SK-N-SH (cell line): Measurements from ENCODE around the gene VAV1.

Experiments used
- CTCF ChIP-seq: fragments of 200-600 bp; sonication (generic); IDR thresholded peaks from 2 replicates; pipeline ENCODE4 v1.6.1; 2017; ENCODE audit warnings: antibody characterized with exemption, mild to moderate bottlenecking, moderate library complexity
- ELF1 ChIP-seq: IDR thresholded peaks from 2 replicates; pipeline ENCODE4 v1.4.0; 2012
- FOXJ3 ChIP-seq: sonication (generic); formaldehyde crosslinking; IDR thresholded peaks from 2 replicates; pipeline ENCODE4 v1.5.1; 2020; ENCODE audit warnings: mild to moderate bottlenecking, missing genetic modification reagents
- MAX ChIP-seq: IDR thresholded peaks from 2 replicates; pipeline ENCODE4 v1.4.0; 2012; ENCODE audit warnings: low read depth
- MXI1 ChIP-seq: IDR thresholded peaks from 2 replicates; pipeline ENCODE4 v1.6.1; 2012; ENCODE audit warnings: mild to moderate bottlenecking, low read depth, low read length, improper control_type of control experiment
- REST ChIP-seq: IDR thresholded peaks from 2 replicates; pipeline ENCODE4 v1.6.1; 2012; ENCODE audit warnings: mild to moderate bottlenecking, low read depth, low read length, moderate library complexity

- no peak for TF ChIP-seq ELF1
- no peak for TF ChIP-seq MXI1
- no peak for TF ChIP-seq CTCF
- TF ChIP-seq REST: no peak
- TF ChIP-seq MAX: no peak
- no peak for TF ChIP-seq FOXJ3
These were observed 29.4 kb upstream of the VAV1 start for GRCh38 chr19:6743066-6743465.
